SK-N-SH (cell line): ENCODE results near the gene CADPS2. TPM values are rescaled to one million over a fixed set of nuclear protein-coding genes. Genes with fewer than 3 reads are reported as not detected.

Experiments used
- CTCF ChIA-PET: fragments of 300-600, 350-600 bp; formaldehyde crosslinking; extraction: SDS; loops from one replicate; lab custom pipeline; 2021; lab: Yijun Ruan, JAX
- POLR2A ChIA-PET: fragments of 350-600 bp; sonication (Branson Sonifier 250); formaldehyde crosslinking; extraction: SDS; loops from one replicate; lab custom pipeline; 2020; ENCODE audit warnings: antibody characterized with exemption, inconsistent platforms; lab: Yijun Ruan, JAX
- DNase-seq: peaks from one replicate; pipeline ENCODE4 v3.0.0; 2012
- H2AFZ ChIP-seq: fragments of 200-600 bp; sonication (generic); 2 replicates; pipeline ENCODE4 v1.8.1; 2016; ENCODE audit warnings: antibody characterized with exemption, mild to moderate bottlenecking, low read depth
- H3F3A ChIP-seq: fragments of 200-600 bp; sonication (generic); replicated peaks from 2 replicates; pipeline ENCODE3; 2016; ENCODE audit warnings: antibody characterized with exemption, mild to moderate bottlenecking; ENCODE audit not compliant: insufficient read depth
- H3K27ac ChIP-seq, 2 experiments: fragments of 200-500 bp in 1 of 2; fragments of 200-600 bp in 1 of 2; sonication (Bioruptor generic) in 1 of 2; sonication (generic), shearing (Covaris generic) in 1 of 2; 2 replicates each; pipeline versions ENCODE4 v1.5.1 to v1.6.1; 2014 to 2016; ENCODE audit warnings: low read depth in 2 of 2, inconsistent platforms in 1 of 2, low read length in 1 of 2, mild to moderate bottlenecking in 1 of 2, mixed read lengths in 1 of 2
- H3K27me3 ChIP-seq: fragments of 200-600 bp; sonication (generic), shearing (Covaris generic); 2 replicates; pipeline ENCODE4 v1.6.1; 2016; ENCODE audit warnings: mixed run types; ENCODE audit not compliant: insufficient read depth
- H3K36me3 ChIP-seq, 2 experiments: fragments of 200-500 bp in 1 of 2; fragments of 200-600 bp in 1 of 2; sonication (Bioruptor generic) in 1 of 2; sonication (generic) in 1 of 2; replicated peaks in 1 of 2; 2 replicates each; pipeline versions ENCODE3 to v1.5.1; 2014 to 2016; ENCODE audit warnings: low read length in 1 of 2, mild to moderate bottlenecking in 1 of 2; ENCODE audit not compliant: insufficient read depth in 2 of 2, control insufficient read depth in 1 of 2
- H3K4me1 ChIP-seq, 2 experiments: fragments of 200-500 bp in 1 of 2; fragments of 200-600 bp in 1 of 2; sonication (Bioruptor generic) in 1 of 2; sonication (generic), shearing (Covaris generic) in 1 of 2; 2 replicates each; pipeline versions ENCODE4 v1.5.1 to v1.6.1; 2014 to 2016; ENCODE audit warnings: low read depth in 1 of 2, low read length in 1 of 2, mixed run types in 1 of 2; ENCODE audit not compliant: insufficient read depth in 2 of 2, control insufficient read depth in 1 of 2
- H3K4me2 ChIP-seq: fragments of 200-600 bp; sonication (generic), shearing (Covaris generic); 2 replicates; pipeline ENCODE4 v1.6.1; 2017; ENCODE audit warnings: mixed run types
- H3K4me3 ChIP-seq, 2 experiments: fragments of 200-500 bp in 1 of 2; fragments of 200-600 bp in 1 of 2; sonication (Bioruptor generic) in 1 of 2; sonication (generic), shearing (Covaris generic) in 1 of 2; 2 replicates each; pipeline versions ENCODE4 v1.5.1 to v1.8.1; 2014 to 2016; ENCODE audit warnings: low read depth in 2 of 2, inconsistent platforms in 1 of 2, low read length in 1 of 2, mild to moderate bottlenecking in 1 of 2, mixed read lengths in 1 of 2, moderate library complexity in 1 of 2
- H3K79me2 ChIP-seq: fragments of 200-600 bp; sonication (generic); 2 replicates; pipeline ENCODE4 v1.8.1; 2017; ENCODE audit warnings: mild to moderate bottlenecking; ENCODE audit not compliant: insufficient read depth
- H3K9ac ChIP-seq: fragments of 200-600 bp; sonication (generic); 2 replicates; pipeline ENCODE4 v1.6.1; 2017; ENCODE audit warnings: mixed run types
- H3K9me2 ChIP-seq: fragments of 200-600 bp; sonication (generic); 2 replicates; pipeline ENCODE4 v1.6.1; 2017; ENCODE audit warnings: mixed run types
- H3K9me3 ChIP-seq: fragments of 200-600 bp; sonication (generic); 2 replicates; pipeline ENCODE4 v1.6.1; 2017; ENCODE audit warnings: mixed run types, mild to moderate bottlenecking, moderate library complexity
- H4K20me1 ChIP-seq: fragments of 200-600 bp; sonication (generic); 2 replicates; pipeline ENCODE4 v1.6.1; 2017; ENCODE audit warnings: mild to moderate bottlenecking, mixed run types; ENCODE audit not compliant: insufficient read depth
- CHD2 ChIP-seq: fragments of 150-350 bp; IDR thresholded peaks from 2 replicates; pipeline ENCODE4 v1.6.1; 2018; ENCODE audit warnings: low read length; ENCODE audit not compliant: partially characterized antibody
- CTCF ChIP-seq: fragments of 200-600 bp; sonication (generic); IDR thresholded peaks from 2 replicates; pipeline ENCODE4 v1.6.1; 2017; ENCODE audit warnings: antibody characterized with exemption, mild to moderate bottlenecking, moderate library complexity
- ELF1 ChIP-seq: IDR thresholded peaks from 2 replicates; pipeline ENCODE4 v1.4.0; 2012
- EZH2phosphoT487 ChIP-seq: fragments of 200-600 bp; sonication (generic); IDR thresholded peaks from 2 replicates; pipeline ENCODE4 v1.6.1; 2017; ENCODE audit warnings: low read depth, mixed run types, mild to moderate bottlenecking, antibody characterized with exemption, moderate library complexity, borderline replicate concordance
- FOXM1 ChIP-seq: IDR thresholded peaks from 2 replicates; pipeline ENCODE4 v1.4.0; 2012; ENCODE audit warnings: low read depth, mild to moderate bottlenecking
- NFIC ChIP-seq: IDR thresholded peaks from 2 replicates; pipeline ENCODE4 v1.4.0; 2012; ENCODE audit warnings: borderline replicate concordance
- PBX3 ChIP-seq: IDR thresholded peaks from 2 replicates; pipeline ENCODE4; 2012
- RXRA ChIP-seq: IDR thresholded peaks from 2 replicates; pipeline ENCODE4 v1.4.0; 2012; ENCODE audit warnings: low read depth, mild to moderate bottlenecking, borderline replicate concordance
- SIN3A ChIP-seq: IDR thresholded peaks from 2 replicates; pipeline ENCODE4 v1.6.1; 2012; ENCODE audit warnings: low read depth, mild to moderate bottlenecking, low read length, moderate library complexity, borderline replicate concordance
- TCF12 ChIP-seq: IDR thresholded peaks from 2 replicates; pipeline ENCODE4 v1.4.0; 2012
- YY1 ChIP-seq: IDR thresholded peaks from 2 replicates; pipeline ENCODE4 v1.4.0; 2012; ENCODE audit warnings: low read depth, mild to moderate bottlenecking
- polyA plus RNA-seq, 3 experiments: library from polyadenylated mRNA; depleted of rRNA; stranded (reverse); fragments of >200 nt; gene quantifications; 2 replicates each; pipeline ENCODE4 v1.2.3, GENCODE V29; 2012
- TF ChIP-seq, protein P1 (sequence below): IDR thresholded peaks from 2 replicates; pipeline ENCODE4 v1.4.0; 2012; ENCODE audit warnings: low read depth, borderline replicate concordance
- TF ChIP-seq, protein P2 (sequence below): fragments of 150-350 bp; IDR thresholded peaks from 2 replicates; pipeline ENCODE4 v1.6.1; 2016; ENCODE audit warnings: mild to moderate bottlenecking, low read depth, low read length
- TF ChIP-seq, protein P3 (sequence below): IDR thresholded peaks from 2 replicates; pipeline ENCODE4 v1.4.0; 2012; ENCODE audit warnings: low read depth

Gene CADPS2
- polyA plus RNA-seq, 1 of the 3 experiments (the other 2 are of a cell fraction): 0.05 TPM

GRCh38 chr7:122487131-122487530 lies 399.1 kb downstream of the CADPS2 start (continued):
- TF ChIP-seq, protein P1, sequence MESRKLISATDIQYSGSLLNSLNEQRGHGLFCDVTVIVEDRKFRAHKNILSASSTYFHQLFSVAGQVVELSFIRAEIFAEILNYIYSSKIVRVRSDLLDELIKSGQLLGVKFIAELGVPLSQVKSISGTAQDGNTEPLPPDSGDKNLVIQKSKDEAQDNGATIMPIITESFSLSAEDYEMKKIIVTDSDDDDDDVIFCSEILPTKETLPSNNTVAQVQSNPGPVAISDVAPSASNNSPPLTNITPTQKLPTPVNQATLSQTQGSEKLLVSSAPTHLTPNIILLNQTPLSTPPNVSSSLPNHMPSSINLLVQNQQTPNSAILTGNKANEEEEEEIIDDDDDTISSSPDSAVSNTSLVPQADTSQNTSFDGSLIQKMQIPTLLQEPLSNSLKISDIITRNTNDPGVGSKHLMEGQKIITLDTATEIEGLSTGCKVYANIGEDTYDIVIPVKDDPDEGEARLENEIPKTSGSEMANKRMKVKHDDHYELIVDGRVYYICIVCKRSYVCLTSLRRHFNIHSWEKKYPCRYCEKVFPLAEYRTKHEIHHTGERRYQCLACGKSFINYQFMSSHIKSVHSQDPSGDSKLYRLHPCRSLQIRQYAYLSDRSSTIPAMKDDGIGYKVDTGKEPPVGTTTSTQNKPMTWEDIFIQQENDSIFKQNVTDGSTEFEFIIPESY: no peak
- no peak for TF ChIP-seq TCF12
- TF ChIP-seq ELF1: no peak
- TF ChIP-seq, protein P2, sequence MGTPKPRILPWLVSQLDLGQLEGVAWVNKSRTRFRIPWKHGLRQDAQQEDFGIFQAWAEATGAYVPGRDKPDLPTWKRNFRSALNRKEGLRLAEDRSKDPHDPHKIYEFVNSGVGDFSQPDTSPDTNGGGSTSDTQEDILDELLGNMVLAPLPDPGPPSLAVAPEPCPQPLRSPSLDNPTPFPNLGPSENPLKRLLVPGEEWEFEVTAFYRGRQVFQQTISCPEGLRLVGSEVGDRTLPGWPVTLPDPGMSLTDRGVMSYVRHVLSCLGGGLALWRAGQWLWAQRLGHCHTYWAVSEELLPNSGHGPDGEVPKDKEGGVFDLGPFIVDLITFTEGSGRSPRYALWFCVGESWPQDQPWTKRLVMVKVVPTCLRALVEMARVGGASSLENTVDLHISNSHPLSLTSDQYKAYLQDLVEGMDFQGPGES: no peak
- no peak for TF ChIP-seq CHD2
- TF ChIP-seq, protein P3, sequence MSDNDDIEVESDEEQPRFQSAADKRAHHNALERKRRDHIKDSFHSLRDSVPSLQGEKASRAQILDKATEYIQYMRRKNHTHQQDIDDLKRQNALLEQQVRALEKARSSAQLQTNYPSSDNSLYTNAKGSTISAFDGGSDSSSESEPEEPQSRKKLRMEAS: no peak
- TF ChIP-seq PBX3: no peak
- TF ChIP-seq SIN3A: no peak
- no peak for TF ChIP-seq RXRA
- TF ChIP-seq NFIC: no peak
- no peak for TF ChIP-seq CTCF
- TF ChIP-seq EZH2phosphoT487: no peak
- TF ChIP-seq, all 33 proteins: peak for 0

GRCh38 chr7:122485856-122486255 lies 400.4 kb downstream of the CADPS2 start:
- Histone ChIP-seq H3F3A (no peaks in the 10 kb centered on the region), H3K9me3 (no peaks in the 10 kb centered on the region), H3K4me2 (no peak overlapping the region), H2AFZ (no peak overlapping the region), H3K27me3 (no peaks in the 10 kb centered on the region), H3K79me2 (no peaks in the 10 kb centered on the region), H3K27ac (no peak overlapping the region), H3K36me3 (no peaks in the 10 kb centered on the region), H4K20me1 (no peaks in the 10 kb centered on the region), H3K4me3 (no peak overlapping the region), H3K9me2 (no peaks in the 10 kb centered on the region), H3K4me1 (no peaks in the 10 kb centered on the region), H3K9ac (no peak overlapping the region)
- CTCF ChIA-PET: no interaction called here
- DNase-seq: no peak
- TF ChIP-seq FOXM1: no peak
- TF ChIP-seq YY1: no peak
- POLR2A ChIA-PET: no interaction called here
